HepG2 (cell line): ENCODE results near the gene ZNF627. TPM values are rescaled to one million over a fixed set of nuclear protein-coding genes. Genes with fewer than 3 reads are reported as not detected.
A peak's percentile ranks its signal among the peaks of the same experiment; 100 is the strongest.

ENCODE experiments used
- HMG20A ChIP-seq: IDR thresholded peaks from 2 replicates; pipeline ENCODE4 v1.6.1; 2016; ENCODE audit warnings: borderline replicate concordance
- MAF1 ChIP-seq: sonication (generic); formaldehyde crosslinking; IDR thresholded peaks from 2 replicates; pipeline ENCODE4 v1.5.0; 2020; ENCODE audit warnings: missing genetic modification reagents, borderline replicate concordance
- MXI1 ChIP-seq: IDR thresholded peaks from 3 replicates; pipeline ENCODE4 v1.6.1; 2012; ENCODE audit warnings: low read depth, low read length, inconsistent platforms, borderline replicate concordance
- SMYD3 ChIP-seq: sonication (generic); formaldehyde crosslinking; IDR thresholded peaks from 2 replicates; pipeline ENCODE4 v1.8.1; 2023; ENCODE audit warnings: mild to moderate bottlenecking, missing genetic modification reagents
- SNAI1 ChIP-seq: sonication (generic); formaldehyde crosslinking; IDR thresholded peaks from 2 replicates; pipeline ENCODE4 v1.5.0; 2020; ENCODE audit warnings: mild to moderate bottlenecking, missing genetic modification reagents, borderline replicate concordance
- ZFX ChIP-seq: sonication (generic); formaldehyde crosslinking; IDR thresholded peaks from 2 replicates; pipeline ENCODE4 v1.4.0; 2020; ENCODE audit warnings: mild to moderate bottlenecking, low read depth, missing genetic modification reagents, moderate library complexity
- ZNF296 ChIP-seq: sonication (generic); formaldehyde crosslinking; conservative IDR thresholded peaks from 2 replicates; pipeline ENCODE4 v1.5.0; 2020; ENCODE audit warnings: mild to moderate bottlenecking, missing genetic modification reagents
- ZSCAN31 ChIP-seq: sonication (generic); formaldehyde crosslinking; IDR thresholded peaks from 2 replicates; pipeline ENCODE4 v1.5.0; 2020; ENCODE audit warnings: low read depth, mild to moderate bottlenecking, missing genetic modification reagents
- polyA plus RNA-seq, 8 experiments: library from polyadenylated mRNA; depleted of rRNA in 3 of 8; stranded (reverse) in 7 of 8; unstranded in 1 of 8; fragments of >200 nt; fragmentation: Illumina TruSeq in 4 of 8; extraction: Trizol in 4 of 8; gene quantifications; 2 replicates each; pipeline versions ENCODE4 v1.2.1 to v1.2.3, GENCODE V29; 2011 to 2016; ENCODE audit warnings: low read depth in 4 of 8, missing spikeins in 1 of 8, mixed read lengths in 1 of 8; ENCODE audit not compliant: insufficient read depth in 1 of 8
- total RNA-seq, 5 experiments: library from RNA; depleted of rRNA; stranded (reverse); fragments of >200 nt; fragmentation: Illumina TruSeq; extraction: Trizol; gene quantifications; 2 replicates each; pipeline ENCODE4 v1.2.3, GENCODE V29; 2016; ENCODE audit warnings: low read depth in 1 of 5
- TF ChIP-seq, protein P1 (sequence below): sonication (generic); formaldehyde crosslinking; IDR thresholded peaks from 2 replicates; pipeline ENCODE4 v1.5.0; 2020; ENCODE audit warnings: missing genetic modification reagents
- TF ChIP-seq, protein P2 (sequence below): IDR thresholded peaks from 2 replicates; pipeline ENCODE4 v1.6.1; 2018; ENCODE audit warnings: missing genetic modification reagents
- TF ChIP-seq, protein P3 (sequence below): sonication (generic); formaldehyde crosslinking; IDR thresholded peaks from 2 replicates; pipeline ENCODE4 v1.5.0; 2020; ENCODE audit warnings: mild to moderate bottlenecking, missing genetic modification reagents, borderline replicate concordance
- TF ChIP-seq, protein P4 (sequence below): IDR thresholded peaks from 2 replicates; pipeline ENCODE4 v1.6.1; 2016; ENCODE audit warnings: missing genetic modification reagents, missing compliant biosample characterization

Gene ZNF627
- total and polyA plus RNA-seq, 2 of the 13 experiments (the other 11 are each of a cell fraction or from before 2014, with no cell fraction given), result 4.2 to 12.7 TPM

DNA sequence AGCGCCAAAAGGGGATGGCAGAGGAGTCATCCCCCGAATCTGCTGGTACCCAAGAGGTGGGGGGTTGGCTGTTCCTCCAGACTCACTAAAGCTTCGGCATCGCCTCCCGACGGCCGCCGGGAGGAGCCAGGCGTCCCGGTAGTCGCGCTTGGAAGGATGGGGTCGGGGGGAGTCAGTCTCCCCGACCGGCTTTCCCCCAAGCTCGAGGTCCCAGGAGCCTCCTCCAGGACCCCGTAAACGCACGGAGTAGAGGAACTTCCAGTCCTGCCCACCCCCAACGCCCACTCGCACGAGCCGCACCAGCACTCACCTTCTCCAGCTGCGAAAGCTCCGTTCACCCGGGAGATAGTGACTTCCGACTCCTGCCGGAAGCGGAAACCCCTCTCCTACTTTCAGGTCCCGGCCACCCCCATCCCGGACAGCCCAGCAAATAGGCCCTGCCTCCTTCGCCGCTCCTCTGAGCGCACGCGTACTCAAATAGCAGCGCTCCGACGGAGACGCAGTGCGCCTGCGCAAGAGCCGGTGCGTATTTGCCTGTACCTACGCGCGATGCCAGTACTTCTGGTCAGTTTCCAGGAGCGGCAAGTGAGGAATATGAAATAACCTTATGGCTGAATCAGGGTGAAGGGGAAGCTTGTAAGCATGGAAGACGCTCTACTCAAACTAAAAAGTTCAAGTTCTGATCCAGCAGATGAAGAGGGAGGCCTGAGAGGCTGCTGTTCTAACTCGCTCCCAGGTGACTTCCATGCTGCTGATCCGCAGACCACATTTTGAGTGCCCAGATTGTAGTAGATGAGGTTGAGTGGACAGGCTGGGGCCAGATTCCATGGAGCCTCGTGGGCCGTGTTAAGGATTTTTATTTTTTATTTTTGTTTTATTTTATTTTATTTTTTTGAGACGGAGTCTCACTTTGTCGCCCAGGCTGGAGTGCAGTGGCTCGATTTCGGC, 38.1 kb upstream of the ZNF627 start, which contains the start of gene ELOF1 (continued):
- TF ChIP-seq, protein P1, sequence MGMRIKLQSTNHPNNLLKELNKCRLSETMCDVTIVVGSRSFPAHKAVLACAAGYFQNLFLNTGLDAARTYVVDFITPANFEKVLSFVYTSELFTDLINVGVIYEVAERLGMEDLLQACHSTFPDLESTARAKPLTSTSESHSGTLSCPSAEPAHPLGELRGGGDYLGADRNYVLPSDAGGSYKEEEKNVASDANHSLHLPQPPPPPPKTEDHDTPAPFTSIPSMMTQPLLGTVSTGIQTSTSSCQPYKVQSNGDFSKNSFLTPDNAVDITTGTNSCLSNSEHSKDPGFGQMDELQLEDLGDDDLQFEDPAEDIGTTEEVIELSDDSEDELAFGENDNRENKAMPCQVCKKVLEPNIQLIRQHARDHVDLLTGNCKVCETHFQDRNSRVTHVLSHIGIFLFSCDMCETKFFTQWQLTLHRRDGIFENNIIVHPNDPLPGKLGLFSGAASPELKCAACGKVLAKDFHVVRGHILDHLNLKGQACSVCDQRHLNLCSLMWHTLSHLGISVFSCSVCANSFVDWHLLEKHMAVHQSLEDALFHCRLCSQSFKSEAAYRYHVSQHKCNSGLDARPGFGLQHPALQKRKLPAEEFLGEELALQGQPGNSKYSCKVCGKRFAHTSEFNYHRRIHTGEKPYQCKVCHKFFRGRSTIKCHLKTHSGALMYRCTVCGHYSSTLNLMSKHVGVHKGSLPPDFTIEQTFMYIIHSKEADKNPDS, result no peak
- TF ChIP-seq ZFX (CRISPR knock-in tag) (peak; percentile 77), MAF1 (CRISPR knock-in tag) (no peak), ZSCAN31 (CRISPR knock-in tag) (no peak), HMG20A (CRISPR knock-in tag) (no peak), SMYD3 (CRISPR knock-in tag) (no peak), ZNF296 (no peak), SNAI1 (CRISPR knock-in tag) (no peak), MXI1 (peak; percentile 80; the same call in 1 of the 3 replicates)
- TF ChIP-seq, protein P2, sequence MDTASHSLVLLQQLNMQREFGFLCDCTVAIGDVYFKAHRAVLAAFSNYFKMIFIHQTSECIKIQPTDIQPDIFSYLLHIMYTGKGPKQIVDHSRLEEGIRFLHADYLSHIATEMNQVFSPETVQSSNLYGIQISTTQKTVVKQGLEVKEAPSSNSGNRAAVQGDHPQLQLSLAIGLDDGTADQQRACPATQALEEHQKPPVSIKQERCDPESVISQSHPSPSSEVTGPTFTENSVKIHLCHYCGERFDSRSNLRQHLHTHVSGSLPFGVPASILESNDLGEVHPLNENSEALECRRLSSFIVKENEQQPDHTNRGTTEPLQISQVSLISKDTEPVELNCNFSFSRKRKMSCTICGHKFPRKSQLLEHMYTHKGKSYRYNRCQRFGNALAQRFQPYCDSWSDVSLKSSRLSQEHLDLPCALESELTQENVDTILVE, result peak; percentile 52
- TF ChIP-seq, protein P3, sequence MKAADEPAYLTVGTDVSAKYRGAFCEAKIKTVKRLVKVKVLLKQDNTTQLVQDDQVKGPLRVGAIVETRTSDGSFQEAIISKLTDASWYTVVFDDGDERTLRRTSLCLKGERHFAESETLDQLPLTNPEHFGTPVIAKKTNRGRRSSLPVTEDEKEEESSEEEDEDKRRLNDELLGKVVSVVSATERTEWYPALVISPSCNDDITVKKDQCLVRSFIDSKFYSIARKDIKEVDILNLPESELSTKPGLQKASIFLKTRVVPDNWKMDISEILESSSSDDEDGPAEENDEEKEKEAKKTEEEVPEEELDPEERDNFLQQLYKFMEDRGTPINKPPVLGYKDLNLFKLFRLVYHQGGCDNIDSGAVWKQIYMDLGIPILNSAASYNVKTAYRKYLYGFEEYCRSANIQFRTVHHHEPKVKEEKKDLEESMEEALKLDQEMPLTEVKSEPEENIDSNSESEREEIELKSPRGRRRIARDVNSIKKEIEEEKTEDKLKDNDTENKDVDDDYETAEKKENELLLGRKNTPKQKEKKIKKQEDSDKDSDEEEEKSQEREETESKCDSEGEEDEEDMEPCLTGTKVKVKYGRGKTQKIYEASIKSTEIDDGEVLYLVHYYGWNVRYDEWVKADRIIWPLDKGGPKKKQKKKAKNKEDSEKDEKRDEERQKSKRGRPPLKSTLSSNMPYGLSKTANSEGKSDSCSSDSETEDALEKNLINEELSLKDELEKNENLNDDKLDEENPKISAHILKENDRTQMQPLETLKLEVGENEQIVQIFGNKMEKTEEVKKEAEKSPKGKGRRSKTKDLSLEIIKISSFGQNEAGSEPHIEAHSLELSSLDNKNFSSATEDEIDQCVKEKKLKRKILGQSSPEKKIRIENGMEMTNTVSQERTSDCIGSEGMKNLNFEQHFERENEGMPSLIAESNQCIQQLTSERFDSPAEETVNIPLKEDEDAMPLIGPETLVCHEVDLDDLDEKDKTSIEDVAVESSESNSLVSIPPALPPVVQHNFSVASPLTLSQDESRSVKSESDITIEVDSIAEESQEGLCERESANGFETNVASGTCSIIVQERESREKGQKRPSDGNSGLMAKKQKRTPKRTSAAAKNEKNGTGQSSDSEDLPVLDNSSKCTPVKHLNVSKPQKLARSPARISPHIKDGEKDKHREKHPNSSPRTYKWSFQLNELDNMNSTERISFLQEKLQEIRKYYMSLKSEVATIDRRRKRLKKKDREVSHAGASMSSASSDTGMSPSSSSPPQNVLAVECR (CRISPR knock-in tag), result peak; percentile 91
- TF ChIP-seq, protein P4, sequence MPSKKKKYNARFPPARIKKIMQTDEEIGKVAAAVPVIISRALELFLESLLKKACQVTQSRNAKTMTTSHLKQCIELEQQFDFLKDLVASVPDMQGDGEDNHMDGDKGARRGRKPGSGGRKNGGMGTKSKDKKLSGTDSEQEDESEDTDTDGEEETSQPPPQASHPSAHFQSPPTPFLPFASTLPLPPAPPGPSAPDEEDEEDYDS (CRISPR knock-in tag), result peak; percentile 94
- TF ChIP-seq, all 625 proteins: peak for 164
